GM21390 (cell line): ENCODE results near the gene TIMP3.

Experiments
- ATAC-seq: cut with Tn5 transposase; IDR thresholded peaks from one replicate; pipeline ENCODE4 v1.9.1; 2021; ENCODE audit not compliant: unreplicated experiment

Gene TIMP3

GRCh38 chr22:32805361-32805881 is 3.9 kb downstream of the TIMP3 start:
- no peak for ATAC-seq

GRCh38 chr22:32806296-32806695 is 4.8 kb downstream of the TIMP3 start:
- no peak for ATAC-seq

DNA sequence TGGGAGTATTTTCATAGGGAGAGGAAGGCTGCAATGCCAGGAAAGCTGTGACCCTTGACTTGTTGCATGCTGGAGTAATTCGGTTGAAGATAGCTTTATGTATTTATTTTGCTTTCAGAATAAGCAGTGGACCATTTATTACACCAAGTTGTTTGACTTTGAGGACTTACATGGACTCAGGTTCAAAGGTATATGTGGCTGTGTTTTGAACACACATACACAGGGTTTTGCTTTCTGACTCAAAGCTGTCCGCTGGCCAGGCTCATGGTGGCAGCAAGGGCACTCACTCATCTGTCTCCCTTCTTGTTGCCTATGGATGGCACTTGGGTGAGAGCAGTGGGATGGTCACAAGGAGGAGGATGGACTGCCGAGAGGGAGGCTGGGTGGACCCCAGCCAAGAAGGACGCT is 6.5 kb downstream of the TIMP3 start:
- ATAC-seq, result no peak

GRCh38 chr22:32809786-32810554 is 8.5 kb downstream of the TIMP3 start:
- no peak for ATAC-seq

DNA sequence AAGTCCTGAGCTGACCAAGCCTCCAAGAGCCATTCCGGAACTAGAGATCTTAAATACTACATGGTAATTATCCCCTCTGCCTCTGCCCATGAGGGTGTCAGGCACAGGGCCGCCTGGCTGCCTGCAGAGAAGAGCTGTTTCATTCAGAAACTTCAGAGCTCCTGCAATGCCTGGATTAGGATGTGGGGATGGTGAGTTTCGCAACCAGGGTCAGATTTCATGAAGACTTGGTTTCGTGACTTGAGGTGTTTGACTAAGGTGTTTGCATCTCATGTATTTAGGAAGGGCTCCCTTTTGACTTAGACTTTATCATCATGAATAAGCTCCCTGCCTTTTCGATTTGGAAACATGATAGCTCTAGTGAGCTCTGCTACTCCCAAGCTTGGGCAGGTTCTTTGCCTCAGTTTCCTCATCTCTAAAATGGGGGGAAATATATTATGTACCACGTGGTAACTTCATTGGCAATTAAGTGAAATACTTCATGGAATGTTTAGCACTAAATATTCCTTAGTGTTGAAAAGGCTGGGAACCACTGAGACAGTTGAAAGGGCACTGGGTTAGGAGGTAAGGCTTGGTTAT is 9.1 kb downstream of the TIMP3 start:
- ATAC-seq, result no peak

DNA sequence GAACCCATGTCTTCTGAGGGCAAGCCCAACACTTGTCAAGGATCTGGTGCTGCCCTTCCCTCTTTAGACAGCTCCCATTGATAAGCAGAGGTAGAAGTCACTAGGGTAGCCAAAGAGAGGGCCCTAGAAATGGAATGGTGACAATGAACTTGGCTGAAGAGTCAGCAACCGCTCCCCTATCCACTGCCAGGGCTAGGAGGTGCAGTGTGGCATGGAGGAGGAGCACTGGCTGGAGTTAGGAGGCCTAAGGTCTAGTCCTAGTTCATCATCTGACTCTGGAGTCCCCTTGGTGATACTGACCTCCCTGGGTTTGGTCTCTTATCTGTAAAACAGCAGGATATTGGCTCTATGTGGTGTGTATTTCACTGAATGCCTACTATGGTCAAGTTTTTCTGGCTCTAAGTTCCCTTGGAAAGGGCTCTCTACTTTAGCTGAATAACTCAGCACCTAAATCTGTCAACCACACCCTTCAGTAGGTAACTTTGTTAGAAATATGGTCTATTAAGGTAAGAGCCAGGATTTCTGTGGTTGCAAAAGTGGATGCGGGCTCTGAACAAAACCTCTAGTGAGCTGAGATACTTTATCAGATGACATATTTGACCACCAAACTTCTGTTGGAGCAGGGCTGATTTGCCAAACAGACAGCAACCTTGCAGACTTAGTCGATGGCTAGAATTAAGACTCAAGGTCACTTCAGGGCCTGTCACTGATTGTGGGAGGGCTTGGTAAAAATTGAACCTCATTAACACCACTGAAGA is 10.5 kb downstream of the TIMP3 start:
- no peak for ATAC-seq

DNA sequence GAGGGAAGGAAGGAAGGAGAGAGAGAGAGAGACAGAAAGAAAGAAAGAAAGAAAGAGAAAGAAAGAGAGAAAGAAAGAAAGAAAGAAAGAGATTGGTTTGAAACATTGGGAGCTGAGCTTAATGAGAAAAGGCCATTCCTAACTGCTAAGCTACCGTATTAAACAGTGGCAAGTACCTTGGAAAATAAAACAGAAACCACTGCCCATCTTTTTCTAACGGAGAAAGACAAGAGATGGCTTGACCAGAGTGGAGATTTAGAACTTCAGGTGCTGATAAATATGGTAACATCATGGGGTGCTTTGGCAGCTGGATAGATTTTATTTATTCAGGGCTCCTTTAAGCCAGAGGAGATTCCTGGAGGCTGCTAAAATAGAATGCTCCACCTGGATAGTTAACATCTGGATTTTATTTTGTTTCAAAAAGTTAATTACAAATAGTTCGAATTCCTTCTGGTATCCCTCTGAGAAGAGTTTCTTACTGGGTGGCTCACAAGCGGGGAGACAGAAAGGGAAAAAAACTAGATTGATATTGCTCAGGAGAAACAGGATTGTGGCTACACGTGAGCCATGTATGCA is 12.9 kb downstream of the TIMP3 start:
- no peak for ATAC-seq

DNA sequence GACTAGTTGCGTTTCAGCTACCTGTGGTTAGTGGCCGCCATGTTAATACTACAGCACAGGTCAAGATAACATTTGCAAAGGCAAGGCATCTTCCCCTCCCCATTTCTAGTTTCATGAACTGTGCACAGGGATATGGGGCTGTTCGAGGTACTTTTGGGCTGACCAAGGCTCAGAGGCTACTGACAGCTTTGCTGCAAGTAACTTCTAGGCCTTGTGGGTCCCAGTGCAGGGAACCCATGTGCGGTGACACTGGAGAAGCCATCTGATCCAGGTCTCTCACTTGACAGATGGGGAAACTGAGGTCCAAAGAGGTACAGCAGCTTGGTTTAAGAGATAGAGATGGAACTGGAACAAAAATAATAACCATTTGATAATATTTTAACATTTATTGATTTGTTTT is 13.6 kb downstream of the TIMP3 start:
- ATAC-seq, result no peak

DNA sequence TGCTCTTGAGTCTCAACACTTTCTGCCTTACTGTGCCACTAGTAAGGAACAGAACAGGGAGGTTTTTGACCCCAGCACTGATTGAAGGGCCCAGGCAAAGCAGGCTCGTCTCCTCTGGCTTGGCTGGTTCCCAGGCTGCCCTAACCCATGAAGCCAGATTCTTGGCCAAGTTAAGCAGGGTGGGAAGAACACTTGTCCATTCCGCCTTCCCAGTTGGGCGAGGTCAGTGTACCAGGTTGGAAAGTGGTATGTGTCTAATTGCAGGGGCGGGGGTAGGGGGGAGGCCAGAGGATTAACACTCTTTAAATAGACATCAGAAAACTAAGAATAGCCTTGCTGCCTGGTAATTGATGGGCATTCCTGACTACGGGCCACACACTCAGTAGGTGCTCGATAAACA is 14.4 kb downstream of the TIMP3 start:
- ATAC-seq, result no peak

DNA sequence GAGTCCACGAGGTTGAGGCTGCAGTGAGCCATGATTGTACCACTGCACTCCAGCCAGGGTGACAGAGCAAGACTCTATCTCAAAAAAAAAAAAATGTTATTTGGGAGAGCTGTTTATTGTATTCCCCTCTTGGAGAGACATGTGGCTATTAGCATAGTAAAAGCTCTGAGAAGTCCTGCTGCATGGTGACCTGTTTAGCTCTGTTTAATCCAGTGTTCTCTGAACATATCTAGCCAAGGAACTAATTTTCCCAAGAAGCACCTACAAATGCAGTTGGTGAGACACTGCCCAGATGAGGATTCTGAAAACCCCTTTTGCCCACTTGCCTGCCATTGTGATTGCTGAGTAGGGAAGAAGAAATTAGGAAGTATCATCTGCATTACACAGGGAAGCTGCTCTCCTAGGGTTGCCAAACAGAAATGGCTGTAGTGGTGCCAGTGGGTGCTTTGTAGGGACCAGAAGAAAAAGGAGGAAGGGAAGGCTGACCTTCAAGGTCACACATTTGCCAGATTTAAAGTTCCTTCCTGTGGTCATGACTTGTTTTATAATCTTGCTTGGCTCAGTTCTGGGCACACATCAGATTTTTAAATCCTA is 15.7 kb downstream of the TIMP3 start:
- no peak for ATAC-seq

DNA sequence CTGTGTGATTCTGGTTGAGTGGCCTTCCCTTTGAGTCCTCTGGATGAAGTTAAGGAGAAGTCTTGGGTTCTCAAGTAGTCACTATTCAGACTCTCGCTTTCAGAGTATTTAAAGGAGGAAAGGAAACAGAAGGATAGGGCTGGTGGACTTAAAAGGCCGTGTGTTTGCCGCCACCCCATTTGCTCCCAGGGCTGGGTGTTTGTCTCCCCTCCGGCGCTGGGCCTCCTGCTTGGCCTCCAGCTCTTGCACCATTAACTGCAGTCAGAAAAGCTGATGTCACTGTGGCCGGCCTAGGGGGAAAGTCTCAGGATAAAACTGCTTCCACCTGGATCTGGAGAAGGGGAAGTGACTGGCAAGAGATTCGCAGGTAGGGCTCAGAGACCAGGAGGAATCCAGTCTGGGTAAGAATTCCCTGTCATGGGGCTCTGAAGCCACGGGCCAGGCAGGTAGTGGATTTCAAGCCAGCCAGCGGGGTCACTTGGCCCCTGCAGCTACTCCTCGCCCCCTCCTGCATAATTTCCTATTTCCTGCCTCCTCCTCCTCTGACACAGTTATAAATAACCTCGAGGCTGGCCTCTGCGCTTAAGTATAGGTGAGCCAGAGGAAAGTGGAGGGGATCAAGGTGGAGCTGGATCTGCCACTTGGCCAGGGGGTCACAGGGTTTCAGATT is 17.1 kb downstream of the TIMP3 start:
- no peak for ATAC-seq

DNA sequence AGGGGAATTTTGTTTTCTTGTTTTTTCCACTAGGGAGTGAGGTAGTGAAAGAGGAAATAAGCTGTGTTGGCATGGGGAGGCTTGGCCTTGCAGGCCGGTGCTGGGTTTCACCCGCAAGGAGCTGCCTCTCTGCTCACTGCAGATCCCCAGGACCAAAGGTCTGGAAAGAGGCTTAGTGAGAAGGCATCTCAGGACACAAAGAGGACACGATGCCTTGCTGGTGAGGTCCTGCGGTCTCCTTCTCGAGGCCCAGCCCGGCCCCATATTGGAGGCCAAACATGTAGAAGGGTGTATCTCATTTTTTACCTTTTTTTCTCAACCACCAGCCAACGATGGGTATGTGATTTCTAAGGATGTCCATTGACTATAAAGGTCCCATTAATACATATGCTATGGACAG is 17.6 kb downstream of the TIMP3 start:
- ATAC-seq, result no peak

GRCh38 chr22:32820131-32821119 is 18.9 kb downstream of the TIMP3 start:
- ATAC-seq, result no peak

GRCh38 chr22:32822179-32822877 is 20.8 kb downstream of the TIMP3 start:
- no peak for ATAC-seq

- no peak for ATAC-seq
Observed at GRCh38 chr22:32823024-32823730, 21.7 kb downstream of the TIMP3 start.

DNA sequence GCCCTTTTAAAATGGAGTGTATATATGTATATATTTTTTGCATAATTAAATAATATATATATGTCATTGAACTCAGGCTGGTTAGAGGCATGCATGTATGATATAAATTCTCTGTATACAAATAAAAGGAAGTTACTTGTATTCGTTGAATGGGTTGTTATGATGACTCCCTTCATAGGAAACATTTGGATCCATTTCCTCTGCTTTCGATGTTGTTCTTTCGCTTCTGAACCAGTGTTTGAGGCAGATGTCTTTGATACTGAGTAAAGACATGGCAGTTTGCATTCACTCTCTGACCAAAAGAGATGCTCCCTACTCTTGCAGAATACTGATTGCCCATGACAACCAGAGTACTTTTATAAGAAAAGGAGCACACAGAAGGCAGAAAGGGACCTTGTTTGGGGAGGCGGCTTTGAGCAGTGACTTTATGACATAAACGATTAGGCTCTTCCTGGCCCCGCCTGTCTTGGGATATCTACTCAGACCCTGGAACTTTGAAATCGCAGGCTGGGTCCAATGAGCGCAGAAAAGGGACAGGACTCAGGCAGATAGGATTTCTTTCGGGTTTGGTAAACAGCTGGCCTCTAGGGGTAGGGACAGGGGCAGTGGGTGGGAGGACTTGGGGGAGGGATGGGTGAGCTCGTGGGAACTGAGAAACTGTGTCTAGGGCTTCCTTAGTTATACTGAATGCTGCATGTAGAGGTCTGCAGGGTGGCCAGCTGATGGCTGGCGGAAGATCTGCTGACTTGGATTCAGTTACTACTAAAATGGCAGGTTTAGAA is 23.2 kb downstream of the TIMP3 start:
- no peak for ATAC-seq

DNA sequence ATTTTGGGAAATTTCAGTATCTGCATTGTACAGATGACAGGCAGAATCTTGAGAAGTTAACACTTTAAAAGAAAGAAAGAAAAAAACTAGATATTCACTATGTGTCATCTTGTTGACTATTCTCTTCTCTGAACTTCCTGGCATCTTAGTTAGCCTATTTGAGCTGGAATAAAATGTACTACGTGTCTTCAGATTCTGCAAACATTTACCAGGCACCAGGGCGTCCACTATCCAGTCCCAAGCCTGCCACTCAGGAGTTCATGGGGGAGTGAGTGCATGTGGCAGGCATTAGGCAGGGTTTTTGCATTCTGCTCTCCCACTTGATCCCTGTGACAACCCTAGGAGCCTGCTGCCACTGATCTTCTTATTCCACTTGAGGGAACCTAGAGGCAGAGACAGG is 25.0 kb downstream of the TIMP3 start:
- ATAC-seq, result no peak
